Upper lobe of left lung (tissue), 6 donors: Measurements from ENCODE around the gene FREM1. TPM values are rescaled to one million over a fixed set of nuclear protein-coding genes. Genes with fewer than 3 reads are reported as not detected.

Source experiments
- ATAC-seq, 2 donors: fragments of 200-7000 bp; cut with Tn5 transposase; one replicate each; pipeline ENCODE4 v1.9.1; 2022; ENCODE audit warnings: mild to moderate bottlenecking in 2 of 2, moderate library complexity in 2 of 2; ENCODE audit not compliant: low FRiP score in 2 of 2
- DNase-seq, 2 donors: peaks; one replicate each; pipeline ENCODE4 v3.0.0-alpha.2; 2019 to 2020
- H3K27ac ChIP-seq, 4 donors: fragments of 200-600 bp; sonication (generic); one replicate each; pipeline ENCODE4 v1.5.1; 2016 to 2019
- H3K27me3 ChIP-seq, 4 donors: fragments of 200-600 bp; sonication (generic); one replicate each; pipeline ENCODE4 v1.5.1; 2017 to 2019
- H3K36me3 ChIP-seq, 4 donors: fragments of 200-600 bp; sonication (generic); one replicate each; pipeline ENCODE4 v1.5.1; 2016 to 2019
- H3K4me1 ChIP-seq, 4 donors: fragments of 200-600 bp; sonication (generic); one replicate each; pipeline ENCODE4 v1.5.1; 2018 to 2019
- H3K4me3 ChIP-seq, 4 donors: fragments of 200-600 bp; sonication (generic); one replicate each; pipeline ENCODE4 v1.5.1; 2017 to 2019; ENCODE audit warnings: mild to moderate bottlenecking in 2 of 4, moderate library complexity in 1 of 4
- H3K9me3 ChIP-seq, 4 donors: fragments of 200-600 bp; sonication (generic); one replicate each; pipeline ENCODE4 v1.5.1; 2018 to 2019
- EP300 ChIP-seq, 4 donors: sonication (generic); formaldehyde crosslinking; IDR thresholded peaks; one replicate each; pipeline ENCODE4 v1.5.1; 2017; ENCODE audit warnings: antibody characterized with exemption in 4 of 4, control low read depth in 2 of 4
- POLR2A ChIP-seq, 4 donors: fragments of 450-650 bp; IDR thresholded peaks; one replicate each; pipeline ENCODE4 v1.5.1; 2016 to 2017; ENCODE audit warnings: antibody characterized with exemption in 4 of 4, mild to moderate bottlenecking in 2 of 4
- POLR2AphosphoS5 ChIP-seq, 2 donors: sonication (generic); formaldehyde crosslinking; IDR thresholded peaks; one replicate each; pipeline ENCODE4 v1.5.1; 2017; ENCODE audit warnings: antibody characterized with exemption in 2 of 2
- WGBS, 2 donors: methylation state at CpG; one replicate each; pipeline ENCODE4 v1.1.5; 2017 to 2018; 5-methylcytosine and 5-hydroxymethylcytosine counted together
- total RNA-seq, 6 donors: library from RNA; depleted of rRNA in 4 of 6; stranded (reverse); fragments of >200 nt in 4 of 6; gene quantifications; one replicate each; pipeline versions ENCODE4 v1.1.0 to v1.2.1, GENCODE V29; 2016 to 2021
- TF ChIP-seq, protein P1 (sequence below), 6 experiments: fragments of 450-650 bp in 4 of 6; fragments of 200-600 bp in 2 of 6; sonication (generic) in 2 of 6; IDR thresholded peaks; one replicate each; pipeline ENCODE4 v1.5.1; 2016 to 2019; ENCODE audit warnings: antibody characterized with exemption in 6 of 6
- donor health status: DM: no; HTN: no; CAD: no; lungs with moderate emphysema.
- donor health status: DM: no; HTN: yes; CAD: no; lungs with severe emphysema.

FREM1 gene
- total RNA-seq, 6 donors from 2014 or later, result 1.1 to 6.3 (median 2.8) TPM

- Histone ChIP-seq H3K9me3 (no peaks in the 10 kb centered on the region), H3K4me1 (no peaks in the 10 kb centered on the region), H3K4me3 (no peak overlapping the region), H3K27ac (no peak overlapping the region), H3K27me3 (no peaks in the 10 kb centered on the region), H3K36me3 (no peaks in the 10 kb centered on the region)
- ATAC-seq, result no peak
- WGBS, 2 donors, result 47 to 56% methylated on average over 4 of the region's 4 CpGs
- DNase-seq, result no peak
- TF ChIP-seq, protein P1, sequence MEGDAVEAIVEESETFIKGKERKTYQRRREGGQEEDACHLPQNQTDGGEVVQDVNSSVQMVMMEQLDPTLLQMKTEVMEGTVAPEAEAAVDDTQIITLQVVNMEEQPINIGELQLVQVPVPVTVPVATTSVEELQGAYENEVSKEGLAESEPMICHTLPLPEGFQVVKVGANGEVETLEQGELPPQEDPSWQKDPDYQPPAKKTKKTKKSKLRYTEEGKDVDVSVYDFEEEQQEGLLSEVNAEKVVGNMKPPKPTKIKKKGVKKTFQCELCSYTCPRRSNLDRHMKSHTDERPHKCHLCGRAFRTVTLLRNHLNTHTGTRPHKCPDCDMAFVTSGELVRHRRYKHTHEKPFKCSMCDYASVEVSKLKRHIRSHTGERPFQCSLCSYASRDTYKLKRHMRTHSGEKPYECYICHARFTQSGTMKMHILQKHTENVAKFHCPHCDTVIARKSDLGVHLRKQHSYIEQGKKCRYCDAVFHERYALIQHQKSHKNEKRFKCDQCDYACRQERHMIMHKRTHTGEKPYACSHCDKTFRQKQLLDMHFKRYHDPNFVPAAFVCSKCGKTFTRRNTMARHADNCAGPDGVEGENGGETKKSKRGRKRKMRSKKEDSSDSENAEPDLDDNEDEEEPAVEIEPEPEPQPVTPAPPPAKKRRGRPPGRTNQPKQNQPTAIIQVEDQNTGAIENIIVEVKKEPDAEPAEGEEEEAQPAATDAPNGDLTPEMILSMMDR (IDR thresholded peaks at IDR 0.05), result no peak
- TF ChIP-seq POLR2AphosphoS5 (IDR thresholded peaks at IDR 0.05) (no peak), EP300 (IDR thresholded peaks at IDR 0.05) (no peak), POLR2A (IDR thresholded peaks at IDR 0.05) (no peak)
Observed at GRCh38 chr9:14849851-14850250, 60.4 kb downstream of the FREM1 start.

- Histone ChIP-seq H3K27ac (no peak overlapping the region), H3K9me3 (no peaks in the 10 kb centered on the region), H3K36me3 (no peaks in the 10 kb centered on the region), H3K27me3 (no peaks in the 10 kb centered on the region), H3K4me3 (no peak overlapping the region), H3K4me1 (no peaks in the 10 kb centered on the region)
- ATAC-seq (no peak), DNase-seq (no peak)
- WGBS, 2 donors, result 54 to 68% methylated on average over 3 of the region's 3 CpGs
- TF ChIP-seq, protein P1 (IDR thresholded peaks at IDR 0.05), result no peak
- TF ChIP-seq EP300 (IDR thresholded peaks at IDR 0.05) (no peak), POLR2A (IDR thresholded peaks at IDR 0.05) (no peak), POLR2AphosphoS5 (IDR thresholded peaks at IDR 0.05) (no peak)
Observed at GRCh38 chr9:14849296-14849695, 60.9 kb downstream of the FREM1 start.

- TF ChIP-seq, protein P1 (IDR thresholded peaks at IDR 0.05), result peak in 5 of 6 experiments; percentile 23 to 54 (median 44)
- TF ChIP-seq EP300 (IDR thresholded peaks at IDR 0.05), result no peak
- H3K36me3 ChIP-seq, result no peaks in the 10 kb centered on the region
- DNase-seq, result peak; percentile 22 to 29
- H3K9me3 ChIP-seq, result no peaks in the 10 kb centered on the region
- peak; percentile 36 to 67 for ATAC-seq
- H3K4me1 ChIP-seq, result no peaks in the 10 kb centered on the region
- 34 to 36% methylated on average over 3 of the region's 3 CpGs for WGBS, 2 donors
- no peak overlapping the region for H3K4me3 ChIP-seq
- H3K27ac ChIP-seq, result no peak overlapping the region
- H3K27me3 ChIP-seq, result no peaks in the 10 kb centered on the region
Observed at GRCh38 chr9:14846871-14847311, 63.3 kb downstream of the FREM1 start.

GRCh38 chr9:14843163-14843562, 67.1 kb downstream of the FREM1 start:
- TF ChIP-seq POLR2AphosphoS5 (IDR thresholded peaks at IDR 0.05) (no peak), EP300 (IDR thresholded peaks at IDR 0.05) (no peak), POLR2A (IDR thresholded peaks at IDR 0.05) (no peak)
- TF ChIP-seq, protein P1 (IDR thresholded peaks at IDR 0.05), result no peak
- WGBS, 2 donors, result 88 to 100% methylated on average over 2 of the region's 2 CpGs

DNA sequence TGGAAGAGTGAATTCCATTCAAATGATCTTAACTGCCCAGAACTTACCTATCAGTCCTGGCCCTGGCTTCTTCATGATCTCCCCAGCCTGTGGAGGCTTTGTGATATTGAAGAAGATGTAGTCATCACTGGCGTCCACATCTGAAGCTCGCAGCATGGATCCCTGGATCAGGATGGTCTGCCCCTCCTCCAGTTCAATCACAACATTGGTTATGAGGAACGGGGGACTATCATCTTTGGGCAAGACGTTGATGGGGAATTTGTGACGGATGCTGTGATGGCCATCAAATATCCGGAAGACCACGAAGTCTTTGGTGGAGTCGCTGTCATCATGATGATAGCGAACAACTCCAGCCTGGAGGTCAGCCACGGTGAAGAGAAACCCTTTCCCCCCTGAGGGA, 68.0 kb downstream of the FREM1 start:
- Histone ChIP-seq H3K9me3 (no peaks in the 10 kb centered on the region), H3K4me3 (no peak overlapping the region), H3K27ac (no peak overlapping the region), H3K27me3 (no peaks in the 10 kb centered on the region), H3K36me3 (no peaks in the 10 kb centered on the region), H3K4me1 (no peaks in the 10 kb centered on the region)
- DNase-seq, result no peak
- ATAC-seq, result no peak
- TF ChIP-seq, protein P1 (IDR thresholded peaks at IDR 0.05), result no peak
- TF ChIP-seq POLR2A (IDR thresholded peaks at IDR 0.05) (no peak), POLR2AphosphoS5 (IDR thresholded peaks at IDR 0.05) (no peak)
- 90 to 94% methylated on average over 10 of the region's 10 CpGs for WGBS, 2 donors

More at GRCh38 chr9:14843163-14843562, 67.1 kb downstream of the FREM1 start:
- Histone ChIP-seq H3K9me3 (no peaks in the 10 kb centered on the region), H3K27me3 (no peaks in the 10 kb centered on the region), H3K4me1 (no peaks in the 10 kb centered on the region), H3K4me3 (no peak overlapping the region), H3K27ac (no peak overlapping the region), H3K36me3 (no peaks in the 10 kb centered on the region)
- DNase-seq, result no peak
- no peak for ATAC-seq
